Stimulated activated CD4-positive, alpha-beta T cell treated with anti-CD3 and anti-CD28 coated beads, Interleukin-12 subunit alpha, Interleukin-12 subunit beta, amount 100 ng/mL, for 4 hours (primary cell): Measurements from ENCODE around the gene KLHL21.

Source experiments
- DNase-seq: peaks from one replicate; pipeline ENCODE4 v3.0.0-alpha.2; 2020

KLHL21 gene

GRCh38 chr1:6546326-6546725 is 56.3 kb downstream of the KLHL21 start:
- no peak for DNase-seq

- DNase-seq = no peak
Measured at GRCh38 chr1:6545276-6546112, 57.2 kb downstream of the KLHL21 start.

- no peak for DNase-seq
Measured at GRCh38 chr1:6544831-6545230, 57.8 kb downstream of the KLHL21 start.
